Esophagus (tissue), 2 donors: Measurements from ENCODE around the gene PRKAR1B. TPM values are rescaled to one million over a fixed set of nuclear protein-coding genes. Genes with fewer than 3 reads are reported as not detected.
A peak's percentile ranks its signal among the peaks of the same experiment; 100 is the strongest.

Experiments used
- H3K27ac ChIP-seq, 2 donors: one replicate each; pipeline ENCODE4 v1.5.1; 2013; ENCODE audit warnings: low read depth in 2 of 2, mild to moderate bottlenecking in 2 of 2, inconsistent platforms in 1 of 2, low read length in 1 of 2, moderate library complexity in 1 of 2
- H3K27me3 ChIP-seq, 2 donors: one replicate each; pipeline ENCODE4 v1.6.1; 2013; ENCODE audit warnings: low read length in 2 of 2, control low read depth in 1 of 2, mild to moderate bottlenecking in 1 of 2; ENCODE audit not compliant: insufficient read depth in 2 of 2, control insufficient read depth in 1 of 2
- H3K36me3 ChIP-seq, 2 donors: one replicate each; pipeline ENCODE4 v1.6.1; 2013; ENCODE audit warnings: low read length in 1 of 2; ENCODE audit not compliant: control insufficient read depth in 2 of 2, insufficient read depth in 2 of 2
- H3K4me1 ChIP-seq, 2 donors: one replicate each; pipeline ENCODE4 v1.6.1; 2013; ENCODE audit warnings: low read length in 1 of 2; ENCODE audit not compliant: control insufficient read depth in 2 of 2, insufficient read depth in 2 of 2
- H3K4me3 ChIP-seq, 2 donors: one replicate each; pipeline ENCODE4 v1.5.1; 2013; ENCODE audit warnings: low read length in 2 of 2, mild to moderate bottlenecking in 2 of 2, low read depth in 1 of 2, moderate library complexity in 1 of 2
- H3K9me3 ChIP-seq, 2 donors: one replicate each; pipeline ENCODE4 v1.6.1; 2013; ENCODE audit warnings: mild to moderate bottlenecking in 2 of 2, low read depth in 1 of 2, low read length in 1 of 2, moderate library complexity in 1 of 2; ENCODE audit not compliant: control insufficient read depth in 2 of 2, insufficient read depth in 1 of 2
- WGBS, 2 donors: extraction: QIAGEN DNeasy Blood & Tissue Kit; methylation state at CpG; one replicate each; pipeline ENCODE4 v1.1.7; 2013; 5-methylcytosine and 5-hydroxymethylcytosine counted together
- polyA plus RNA-seq, 2 donors: library from polyadenylated mRNA; stranded (reverse); fragments of 200-250 nt; gene quantifications; one replicate each; pipeline ENCODE4 v1.2.3, GENCODE V29; 2013
- donor health status: healthy with polysubstance abuse.
- donor health status: Bipolar disorder and iron deficiency.

The PRKAR1B gene
- polyA plus RNA-seq = 10 to 100 TPM; 10.4 to 10.9 TPM

DNA sequence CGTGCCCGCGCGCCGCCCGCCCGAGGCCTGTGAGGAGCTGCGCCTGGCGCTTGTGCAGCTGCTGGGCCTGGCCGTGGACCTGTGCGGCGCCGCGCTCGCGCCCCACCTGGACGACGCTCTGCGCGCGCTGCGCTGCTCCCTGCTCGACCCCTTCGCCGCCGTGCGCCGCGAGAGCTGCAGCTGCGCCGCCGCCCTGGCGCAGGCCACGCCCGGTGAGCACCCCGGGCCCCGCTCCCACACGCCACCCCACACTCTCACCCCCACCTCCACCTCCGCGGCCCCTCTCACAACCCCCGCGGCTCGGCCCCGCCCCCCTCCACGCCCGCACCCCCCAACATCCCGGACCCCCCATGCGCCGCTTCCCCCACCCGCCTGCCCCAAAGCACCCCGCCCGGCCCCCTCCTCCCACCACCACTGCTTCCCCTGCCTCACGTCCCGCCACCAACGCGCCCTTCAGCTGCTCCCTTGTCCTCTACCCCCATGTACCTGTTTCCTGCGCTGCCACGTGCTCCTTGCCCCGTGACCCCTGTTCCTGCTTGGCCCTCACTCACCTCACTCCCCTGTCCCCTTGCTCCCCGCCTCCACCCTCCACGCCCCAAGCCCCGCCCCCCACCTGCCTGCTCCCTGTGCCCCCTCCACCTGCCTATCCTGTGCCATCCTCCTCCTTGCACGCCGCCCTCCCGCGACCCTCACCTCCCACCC lies at the start of gene PRKAR1B:
PRKAR1B (minus strand) TSS at position 178 of the 702 bp plus-strand sequence. CDS start 15,776 bp downstream, outside the sequence.
- 1 to 2% methylated on average over 24 to 66 of the region's 66 CpGs for WGBS, 2 donors
- peak within 1 kb of the TSS; percentile 62 to 79 for H3K27ac ChIP-seq
- peaks cover 0 to 17% of the 10 kb centered on the region in 2 donors for H3K36me3 ChIP-seq
- peaks cover 5 to 11% of the 10 kb centered on the region in 2 donors for H3K4me1 ChIP-seq
- no peaks in the 10 kb centered on the region for H3K9me3 ChIP-seq
- peak within 1 kb of the TSS; percentile 86 to 93 for H3K4me3 ChIP-seq
- no peaks in the 10 kb centered on the region for H3K27me3 ChIP-seq

DNA sequence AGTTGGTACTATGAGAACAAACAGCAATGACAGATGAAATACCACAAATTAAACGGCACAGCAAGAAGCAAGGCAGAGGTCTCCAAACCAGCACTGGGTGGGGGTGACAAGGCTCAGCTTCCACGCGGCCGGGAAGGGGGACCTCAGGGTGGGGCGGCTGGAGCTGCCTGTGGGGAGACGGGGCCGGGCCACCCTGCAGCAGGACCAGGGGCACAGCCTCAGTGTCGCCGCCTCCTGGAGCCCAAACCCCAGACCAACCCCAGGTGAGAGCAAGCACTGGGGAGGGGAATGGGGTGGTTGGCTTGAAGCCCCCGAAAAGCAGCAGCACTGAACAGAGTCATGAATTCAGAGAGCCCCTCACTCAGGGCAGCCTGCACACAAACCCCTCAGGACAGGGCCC lies 49.3 kb upstream of the PRKAR1B start:
- 93 to 96% methylated on average over 10 of the region's 10 CpGs for WGBS, 2 donors
- H3K36me3 ChIP-seq = peaks cover 12 to 27% of the 10 kb centered on the region in 2 donors
- H3K4me3 ChIP-seq = no peak overlapping the region
- no peaks in the 10 kb centered on the region for H3K27me3 ChIP-seq
- H3K27ac ChIP-seq = no peak overlapping the region
- H3K9me3 ChIP-seq = no peaks in the 10 kb centered on the region
- H3K4me1 ChIP-seq = no peaks in the 10 kb centered on the region

DNA sequence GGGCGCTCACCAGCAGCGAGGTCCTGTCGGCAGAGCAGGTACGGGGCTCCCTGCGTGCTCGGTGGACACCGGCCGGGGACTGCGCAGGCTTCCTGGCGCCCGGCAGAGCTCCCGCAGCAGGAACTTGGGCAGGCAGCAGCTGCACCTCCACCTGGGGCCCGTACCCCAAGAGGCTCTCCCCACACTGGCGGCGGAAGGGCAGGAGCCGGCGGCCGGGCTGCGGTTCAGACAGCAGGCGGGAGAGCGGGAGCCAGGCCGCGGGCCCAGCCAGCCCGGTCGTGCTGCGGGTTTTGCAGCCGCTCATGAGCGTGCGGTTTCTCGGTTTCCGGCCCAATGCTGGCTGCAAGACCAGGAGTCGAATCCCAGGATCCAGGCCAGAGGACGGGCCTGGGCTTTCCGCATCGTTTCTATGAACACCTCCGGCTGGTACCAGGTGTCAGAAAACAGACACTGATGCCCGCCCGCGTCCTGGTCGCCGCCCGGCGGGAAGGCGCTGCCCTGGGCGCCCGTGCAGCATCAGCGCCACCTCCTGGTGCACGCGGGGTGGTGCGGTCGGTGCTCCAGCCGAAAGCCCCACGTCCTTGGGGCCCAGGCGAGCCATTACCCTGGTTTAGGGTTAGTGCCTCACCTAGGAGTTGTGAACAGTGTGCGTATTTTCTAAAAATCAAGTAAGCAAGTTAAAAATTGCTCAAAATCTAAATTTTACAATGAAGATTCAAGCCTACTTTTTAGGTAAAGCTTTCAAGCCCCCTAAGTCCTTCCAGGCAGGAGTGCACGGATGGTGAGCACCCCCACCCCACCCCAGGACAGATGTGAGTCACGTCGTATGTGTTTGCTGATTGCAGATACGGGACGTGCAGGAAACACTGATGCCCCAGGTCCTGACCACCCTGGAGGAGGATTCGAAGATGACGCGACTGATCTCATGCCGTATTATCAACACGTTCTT lies 47.4 kb upstream of the PRKAR1B start:
- Histone ChIP-seq H3K4me3 (no peak overlapping the region), H3K9me3 (no peaks in the 10 kb centered on the region), H3K36me3 (peaks cover 12 to 31% of the 10 kb centered on the region in 2 donors), H3K27ac (no peak overlapping the region), H3K27me3 (no peaks in the 10 kb centered on the region), H3K4me1 (peaks cover 0 to 3% of the 10 kb centered on the region in 2 donors)
- WGBS, 2 donors = 66 to 70% methylated on average over 65 of the region's 65 CpGs

DNA sequence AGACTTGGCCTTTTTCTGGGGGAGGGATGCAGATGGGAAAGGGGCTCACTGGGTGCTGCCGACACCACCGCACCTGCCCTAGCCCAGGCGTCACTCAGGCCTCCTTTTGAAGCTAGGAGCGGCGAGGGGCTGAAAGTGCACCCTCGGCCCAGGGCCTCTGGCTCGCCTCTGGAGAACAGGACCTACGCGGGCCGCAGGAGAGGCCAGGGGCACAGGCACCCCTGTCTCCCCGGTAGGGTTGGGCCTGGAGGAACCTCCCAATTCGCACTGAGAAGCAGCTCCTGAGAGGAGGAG lies 46.5 kb upstream of the PRKAR1B start:
- H3K27me3 ChIP-seq = no peaks in the 10 kb centered on the region

DNA sequence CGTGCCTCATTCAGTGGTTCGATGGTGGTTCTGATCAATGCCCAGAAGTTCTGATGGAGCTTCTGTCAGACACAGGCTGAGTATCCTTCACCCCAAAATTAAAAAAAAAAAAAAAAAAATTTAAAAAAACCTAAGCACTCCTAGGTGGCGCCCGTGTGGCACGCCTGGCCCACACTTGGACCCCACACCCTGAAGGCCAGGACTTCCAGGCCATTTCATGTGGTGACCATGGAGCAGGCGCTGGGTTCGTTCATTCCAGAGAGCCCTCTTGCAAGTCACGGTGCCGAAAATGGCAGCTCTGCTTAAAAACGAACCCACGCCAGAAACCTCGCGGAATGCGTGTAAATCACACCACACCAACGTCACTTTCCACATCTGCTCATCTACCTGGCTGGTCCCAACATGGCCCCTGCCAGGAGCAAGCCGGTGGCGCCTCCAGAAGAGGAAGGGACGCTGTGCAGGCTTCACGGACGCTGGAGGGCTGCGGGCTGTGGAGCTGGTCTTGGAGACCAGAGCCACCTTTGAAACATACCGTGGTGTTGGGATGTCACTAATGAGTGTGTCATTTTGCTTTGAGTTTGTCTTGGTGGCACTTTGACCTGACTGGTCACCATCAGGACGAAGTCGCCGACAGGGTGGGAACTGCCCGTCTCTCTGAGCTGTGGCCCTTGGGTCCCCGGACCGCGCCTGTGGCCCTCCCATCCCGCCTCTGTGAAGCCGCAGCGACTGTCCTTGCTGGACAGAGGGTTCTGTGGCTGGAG lies 46.0 kb upstream of the PRKAR1B start:
- Histone ChIP-seq H3K27me3 (no peaks in the 10 kb centered on the region), H3K27ac (no peak overlapping the region), H3K36me3 (peaks cover 12 to 34% of the 10 kb centered on the region in 2 donors), H3K9me3 (peaks cover 0 to 2% of the 10 kb centered on the region in 2 donors), H3K4me3 (no peak overlapping the region), H3K4me1 (peaks cover 0 to 3% of the 10 kb centered on the region in 2 donors)
- 93 to 95% methylated on average over 32 of the region's 32 CpGs for WGBS, 2 donors

More for the DNA sequence above, 46.5 kb upstream of the PRKAR1B start:
- no peak overlapping the region for H3K27ac ChIP-seq
- peaks cover 0 to 2% of the 10 kb centered on the region in 2 donors for H3K9me3 ChIP-seq
- H3K36me3 ChIP-seq = peaks cover 12 to 33% of the 10 kb centered on the region in 2 donors
- H3K4me3 ChIP-seq = no peak overlapping the region
- peaks cover 0 to 3% of the 10 kb centered on the region in 2 donors for H3K4me1 ChIP-seq
- 95 to 96% methylated on average over 12 of the region's 12 CpGs for whole genome bisulfite sequencing, 2 donors

DNA sequence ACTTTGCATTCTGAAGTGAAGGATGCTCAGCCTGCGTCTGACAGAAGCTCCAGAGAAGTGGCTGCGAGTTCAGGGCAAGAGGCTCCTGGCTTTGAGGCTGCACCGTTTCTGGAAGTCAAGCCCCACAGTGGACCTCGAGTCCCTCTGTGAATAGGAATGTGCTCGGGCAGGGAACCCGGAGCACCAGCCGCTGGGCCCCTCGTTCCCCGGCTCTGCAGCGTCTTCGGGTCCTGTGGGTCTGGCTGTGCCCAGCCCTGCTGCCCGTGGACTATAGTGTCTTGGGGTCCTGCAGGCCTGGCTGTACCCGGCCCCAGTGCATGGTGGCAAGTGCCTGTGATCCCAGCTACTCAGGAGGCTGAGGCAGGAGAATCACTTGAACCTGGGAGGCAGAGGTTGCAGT lies 45.3 kb upstream of the PRKAR1B start:
- 93 to 94% methylated on average over 13 of the region's 13 CpGs for WGBS, 2 donors
- Histone ChIP-seq H3K4me3 (no peak overlapping the region), H3K27ac (no peak overlapping the region), H3K36me3 (peaks cover 12 to 38% of the 10 kb centered on the region in 2 donors), H3K9me3 (peaks cover 0 to 2% of the 10 kb centered on the region in 2 donors), H3K27me3 (no peaks in the 10 kb centered on the region), H3K4me1 (peaks cover 0 to 3% of the 10 kb centered on the region in 2 donors)

DNA sequence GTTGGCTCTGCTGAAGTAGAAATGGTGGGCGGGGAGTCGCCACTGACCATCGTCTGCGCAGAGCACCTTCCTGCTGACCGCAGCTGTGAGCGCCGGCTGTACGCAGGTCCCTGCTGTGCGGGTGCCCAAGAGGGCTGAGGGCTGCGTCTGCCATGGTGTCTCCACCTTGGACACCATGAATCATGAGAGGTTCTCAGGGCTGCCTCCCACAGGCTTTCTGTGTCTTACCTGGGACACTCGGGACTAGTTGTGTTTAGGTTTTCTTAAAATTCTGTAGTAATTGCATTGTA lies 44.9 kb upstream of the PRKAR1B start:
- 76 to 83% methylated on average over 11 of the region's 11 CpGs for WGBS, 2 donors
- Histone ChIP-seq H3K9me3 (peaks cover 0 to 2% of the 10 kb centered on the region in 2 donors), H3K4me1 (peaks cover 0 to 3% of the 10 kb centered on the region in 2 donors)

DNA sequence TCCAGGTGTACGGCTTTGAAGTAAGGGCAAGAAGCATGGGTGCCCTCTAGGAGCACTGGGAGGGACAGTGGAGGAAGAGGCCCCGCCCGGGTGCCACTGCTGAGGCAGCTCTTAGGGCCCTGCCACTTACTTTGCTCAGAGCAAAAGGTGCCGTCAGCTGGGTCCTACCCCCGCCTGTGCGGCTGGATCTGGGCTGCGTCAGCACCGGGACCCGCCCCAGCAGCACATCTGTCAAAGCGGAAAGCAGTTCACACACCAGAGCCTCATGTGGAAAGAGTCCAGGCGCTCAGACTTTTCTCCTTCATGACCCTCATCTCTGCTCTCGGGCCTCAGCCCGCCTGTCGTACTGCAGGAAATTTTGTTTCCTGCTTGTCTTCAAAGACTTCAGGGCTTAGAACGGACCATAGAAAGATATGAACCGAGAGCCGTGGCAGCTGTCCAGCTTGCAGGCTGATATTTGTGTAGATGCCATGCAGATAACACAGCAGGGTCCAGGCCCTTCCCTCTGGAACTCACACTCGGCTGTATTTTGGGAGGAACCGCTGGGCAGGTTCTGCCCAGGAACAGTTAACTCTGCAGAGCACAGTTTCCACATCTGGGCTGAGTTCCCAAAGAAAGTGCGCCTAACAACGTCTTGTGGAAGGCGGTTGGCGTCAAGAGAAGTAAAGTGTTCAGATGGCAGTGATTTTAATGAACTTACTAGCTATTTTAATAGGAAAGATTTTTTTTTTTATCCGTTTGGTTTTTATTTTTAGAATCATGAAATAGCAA lies 44.3 kb upstream of the PRKAR1B start:
- Histone ChIP-seq H3K4me1 (peaks cover 0 to 3% of the 10 kb centered on the region in 2 donors), H3K36me3 (peaks cover 8 to 33% of the 10 kb centered on the region in 2 donors)

More for the DNA sequence above, 44.9 kb upstream of the PRKAR1B start:
- Histone ChIP-seq H3K27me3 (no peaks in the 10 kb centered on the region), H3K4me3 (no peak overlapping the region), H3K36me3 (peaks cover 12 to 38% of the 10 kb centered on the region in 2 donors), H3K27ac (peak overlapping the region in 1 of 2 donors; percentile 34)

More for the DNA sequence above, 44.3 kb upstream of the PRKAR1B start:
- Histone ChIP-seq H3K27ac (peak overlapping the region; percentile 44 to 66), H3K9me3 (peaks cover 0 to 2% of the 10 kb centered on the region in 2 donors), H3K4me3 (no peak overlapping the region), H3K27me3 (no peaks in the 10 kb centered on the region)
- 45% methylated on average over 24 of the region's 24 CpGs for WGBS, 2 donors
